ENCODE measurements around the gene PFDN4. TPM values are rescaled to one million over a fixed set of nuclear protein-coding genes. Genes with fewer than 3 reads are reported as not detected.

Gene PFDN4
- polyA plus RNA-seq (2013, experiment 1 of 2), result 117 TPM
- polyA plus RNA-seq (2013, experiment 2 of 2), result 176 TPM

DNA sequence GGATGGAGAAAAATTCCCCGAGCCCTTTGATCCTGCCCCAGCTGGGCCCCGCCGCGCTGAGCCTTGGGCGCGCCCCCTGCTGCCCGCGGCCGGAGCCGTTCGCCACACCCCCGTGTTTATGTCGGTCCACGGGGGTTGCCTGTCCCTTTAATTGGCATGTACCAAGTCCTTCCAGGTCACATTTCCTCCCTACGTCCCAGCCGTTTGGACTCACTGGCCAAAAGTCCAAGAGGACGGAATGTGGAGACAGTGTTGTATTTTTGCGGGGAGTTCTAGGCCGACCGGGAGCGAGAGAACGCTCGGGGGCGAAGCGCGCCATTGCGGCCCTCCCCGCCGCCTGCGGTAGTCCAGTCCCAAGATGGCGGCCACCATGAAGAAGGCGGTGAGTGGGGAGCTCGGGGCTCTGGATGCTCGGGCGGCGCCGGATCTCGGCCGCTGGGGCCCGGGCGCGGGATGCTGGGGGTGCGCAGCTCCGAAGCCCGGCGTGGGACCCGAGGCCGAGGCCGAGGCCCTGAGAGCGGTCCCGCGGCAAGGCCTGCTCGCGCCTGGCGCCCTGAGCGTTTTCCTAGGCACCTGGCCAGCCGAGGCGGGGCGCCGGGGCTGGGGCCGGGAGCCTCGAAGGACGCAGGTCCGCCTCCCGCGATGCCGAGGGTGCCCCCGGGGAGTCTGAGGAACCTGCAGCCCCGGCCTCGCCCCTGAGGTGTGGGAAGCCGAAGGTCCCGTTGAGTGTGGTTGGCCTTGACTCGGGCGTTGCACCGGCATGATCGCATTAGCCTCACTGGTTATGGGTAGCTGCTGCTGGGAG is at the start of gene PFDN4:
Gene PFDN4 (plus strand): TSS at position 345 of the 805 bp plus-strand sequence. CDS start 14 bp downstream, at position 359.
- Histone ChIP-seq H3K4me1 (ENCODE audit: control insufficient read depth, insufficient read depth, low read length, poor library complexity, severe bottlenecking) (peaks cover 7% of the 10 kb centered on the region), H3K27ac (ENCODE audit: low read depth, low read length, severe bottlenecking) (peak within 1 kb of the TSS; percentile 100), H3K4me3 (ENCODE audit: extremely low read depth, insufficient read depth, low read length, poor library complexity, severe bottlenecking) (peak within 1 kb of the TSS; percentile 95), H3K36me3 (ENCODE audit: control insufficient read depth, insufficient read depth, low read length) (peaks cover 21% of the 10 kb centered on the region), H3K9me3 (ENCODE audit: control insufficient read depth, low read length) (peaks cover 3% of the 10 kb centered on the region)
- WGBS, 2 experiments (ENCODE audit: insufficient coverage in 2 of 2), result 1% methylated on average over 52 to 58 of the region's 76 CpGs

DNA sequence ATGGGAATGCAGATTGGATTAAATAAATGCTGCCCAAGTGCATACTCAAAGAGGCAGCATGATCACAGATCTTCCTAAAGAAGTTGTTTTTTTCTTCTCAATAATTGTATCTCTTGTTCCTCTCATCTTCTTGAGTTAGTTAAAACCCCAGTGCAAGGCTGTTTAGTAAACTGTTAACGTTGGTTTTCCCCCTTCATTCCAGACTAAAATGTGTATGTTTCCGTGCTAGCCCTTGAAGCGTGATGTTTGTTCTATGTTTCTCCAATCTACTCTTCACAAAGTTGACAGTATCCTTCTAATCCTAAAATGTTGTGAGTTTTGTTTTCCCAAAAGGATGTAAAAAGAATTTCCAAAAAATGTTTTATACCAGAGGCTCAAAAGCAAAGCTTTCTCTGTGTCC is 49.7 kb upstream of the PFDN4 start:
- Histone ChIP-seq H3K9me3 (ENCODE audit: control insufficient read depth, low read length) (no peaks in the 10 kb centered on the region), H3K4me1 (ENCODE audit: control insufficient read depth, insufficient read depth, low read length, poor library complexity, severe bottlenecking) (no peaks in the 10 kb centered on the region)
- no CpG with 5 or more reads among the region's 3 CpGs for whole genome bisulfite sequencing, 2 experiments (ENCODE audit: insufficient coverage in 2 of 2)

GRCh38 chr20:54158856-54159418 is 49.0 kb upstream of the PFDN4 start:
- H3K36me3 ChIP-seq (ENCODE audit: control insufficient read depth, insufficient read depth, low read length), result no peaks in the 10 kb centered on the region
- H3K27ac ChIP-seq (ENCODE audit: low read depth, low read length, severe bottlenecking), result no peak overlapping the region
- H3K4me3 ChIP-seq (ENCODE audit: extremely low read depth, insufficient read depth, low read length, poor library complexity, severe bottlenecking), result no peak overlapping the region
- no peaks in the 10 kb centered on the region for H3K4me1 ChIP-seq (ENCODE audit: control insufficient read depth, insufficient read depth, low read length, poor library complexity, severe bottlenecking)
- no peaks in the 10 kb centered on the region for H3K9me3 ChIP-seq (ENCODE audit: control insufficient read depth, low read length)
- WGBS, 2 experiments (ENCODE audit: insufficient coverage in 2 of 2), result 83 to 100% methylated on average over 1 of the region's 8 CpGs

More for the DNA sequence above, 49.7 kb upstream of the PFDN4 start:
- Histone ChIP-seq H3K27ac (ENCODE audit: low read depth, low read length, severe bottlenecking) (no peak overlapping the region), H3K36me3 (ENCODE audit: control insufficient read depth, insufficient read depth, low read length) (no peaks in the 10 kb centered on the region), H3K4me3 (ENCODE audit: extremely low read depth, insufficient read depth, low read length, poor library complexity, severe bottlenecking) (no peak overlapping the region)

DNA sequence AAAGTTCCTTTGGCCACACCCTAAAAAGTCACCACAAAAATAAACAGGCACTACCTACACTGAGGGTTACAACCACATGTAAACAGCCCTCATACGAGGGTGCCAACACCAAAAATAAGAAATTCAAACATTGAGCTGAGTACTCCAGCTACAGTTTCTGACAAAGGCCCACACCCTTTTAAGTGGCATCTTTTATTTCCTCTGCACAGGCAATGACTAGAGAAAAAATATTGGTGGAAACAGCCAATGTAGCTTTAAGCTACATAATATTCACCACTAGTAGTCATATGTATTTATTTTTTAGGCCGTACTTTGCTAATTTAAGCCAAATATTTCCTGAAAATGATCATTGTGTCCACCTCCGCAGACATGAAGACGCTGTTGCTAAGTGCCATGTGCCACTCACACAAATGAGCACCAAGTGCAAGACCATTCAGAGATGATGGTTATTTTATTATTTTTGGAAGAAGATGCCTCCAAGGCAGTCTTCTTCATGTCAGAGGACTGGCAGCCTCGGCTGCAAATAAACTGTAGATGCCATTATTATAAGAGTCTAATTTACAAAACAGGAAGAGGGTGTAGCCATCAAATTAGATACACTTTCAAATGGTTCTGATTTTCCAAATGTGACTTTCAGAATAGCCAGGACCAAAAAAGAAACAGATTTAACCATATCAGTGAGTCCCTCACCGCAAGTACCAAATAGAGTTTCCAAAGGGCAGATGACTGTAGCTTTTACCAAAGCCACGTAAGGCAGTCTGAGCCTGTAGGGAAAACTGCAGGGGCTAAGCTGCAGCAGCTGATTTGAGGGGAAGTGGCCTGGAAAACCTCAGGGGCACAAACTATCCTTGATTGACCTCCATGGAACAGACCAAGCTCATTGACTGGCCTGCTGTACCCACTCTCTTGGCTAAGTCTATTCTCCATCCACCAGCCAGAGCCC is 47.6 kb upstream of the PFDN4 start:
- no peak overlapping the region for H3K27ac ChIP-seq (ENCODE audit: low read depth, low read length, severe bottlenecking)
- no peaks in the 10 kb centered on the region for H3K36me3 ChIP-seq (ENCODE audit: control insufficient read depth, insufficient read depth, low read length)
- no peaks in the 10 kb centered on the region for H3K9me3 ChIP-seq (ENCODE audit: control insufficient read depth, low read length)
- no peaks in the 10 kb centered on the region for H3K4me1 ChIP-seq (ENCODE audit: control insufficient read depth, insufficient read depth, low read length, poor library complexity, severe bottlenecking)
- 95 to 97% methylated on average over 5 to 6 of the region's 7 CpGs for WGBS, 2 experiments (ENCODE audit: insufficient coverage in 2 of 2)
- H3K4me3 ChIP-seq (ENCODE audit: extremely low read depth, insufficient read depth, low read length, poor library complexity, severe bottlenecking), result no peak overlapping the region

- no peak overlapping the region for H3K27ac ChIP-seq (ENCODE audit: low read depth, low read length, severe bottlenecking)
- H3K9me3 ChIP-seq (ENCODE audit: control insufficient read depth, low read length), result no peaks in the 10 kb centered on the region
- H3K36me3 ChIP-seq (ENCODE audit: control insufficient read depth, insufficient read depth, low read length), result no peaks in the 10 kb centered on the region
- no peak overlapping the region for H3K4me3 ChIP-seq (ENCODE audit: extremely low read depth, insufficient read depth, low read length, poor library complexity, severe bottlenecking)
- H3K4me1 ChIP-seq (ENCODE audit: control insufficient read depth, insufficient read depth, low read length, poor library complexity, severe bottlenecking), result no peaks in the 10 kb centered on the region
- 92 to 93% methylated on average over 6 of the region's 9 CpGs for WGBS, 2 experiments (ENCODE audit: insufficient coverage in 2 of 2)
These were observed 46.7 kb upstream of the PFDN4 start for GRCh38 chr20:54161008-54161820.

DNA sequence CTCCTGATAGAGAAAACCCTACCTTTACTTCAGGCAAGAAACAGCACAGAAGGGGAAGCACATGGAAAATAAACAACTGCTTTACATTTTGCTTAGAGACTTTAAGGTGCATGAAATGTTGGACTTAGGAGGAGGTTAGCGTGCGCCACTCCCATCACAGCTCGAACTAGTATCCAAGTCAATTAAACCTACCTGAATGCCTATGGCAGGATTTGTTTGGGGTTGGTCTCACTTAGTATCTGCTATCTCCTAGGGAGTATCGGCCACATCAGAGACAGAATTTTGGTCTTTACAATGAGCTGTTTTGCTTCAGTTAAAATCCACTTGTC is 46.1 kb upstream of the PFDN4 start:
- WGBS, 2 experiments (ENCODE audit: insufficient coverage in 2 of 2), result 93 to 100% methylated on average over 3 of the region's 4 CpGs
- Histone ChIP-seq H3K36me3 (ENCODE audit: control insufficient read depth, insufficient read depth, low read length) (no peaks in the 10 kb centered on the region), H3K9me3 (ENCODE audit: control insufficient read depth, low read length) (no peaks in the 10 kb centered on the region), H3K27ac (ENCODE audit: low read depth, low read length, severe bottlenecking) (no peak overlapping the region), H3K4me3 (ENCODE audit: extremely low read depth, insufficient read depth, low read length, poor library complexity, severe bottlenecking) (no peak overlapping the region), H3K4me1 (ENCODE audit: control insufficient read depth, insufficient read depth, low read length, poor library complexity, severe bottlenecking) (no peaks in the 10 kb centered on the region)

GRCh38 chr20:54162378-54163009 is 45.4 kb upstream of the PFDN4 start:
- no peaks in the 10 kb centered on the region for H3K9me3 ChIP-seq (ENCODE audit: control insufficient read depth, low read length)
- 90 to 91% methylated on average over 5 to 13 of the region's 16 CpGs for WGBS, 2 experiments (ENCODE audit: insufficient coverage in 2 of 2)
- H3K4me1 ChIP-seq (ENCODE audit: control insufficient read depth, insufficient read depth, low read length, poor library complexity, severe bottlenecking), result no peaks in the 10 kb centered on the region
- no peak overlapping the region for H3K4me3 ChIP-seq (ENCODE audit: extremely low read depth, insufficient read depth, low read length, poor library complexity, severe bottlenecking)
- no peaks in the 10 kb centered on the region for H3K36me3 ChIP-seq (ENCODE audit: control insufficient read depth, insufficient read depth, low read length)
- H3K27ac ChIP-seq (ENCODE audit: low read depth, low read length, severe bottlenecking), result no peak overlapping the region

- no peaks in the 10 kb centered on the region for H3K36me3 ChIP-seq (ENCODE audit: control insufficient read depth, insufficient read depth, low read length)
- no peaks in the 10 kb centered on the region for H3K9me3 ChIP-seq (ENCODE audit: control insufficient read depth, low read length)
- H3K4me1 ChIP-seq (ENCODE audit: control insufficient read depth, insufficient read depth, low read length, poor library complexity, severe bottlenecking), result no peaks in the 10 kb centered on the region
- H3K27ac ChIP-seq (ENCODE audit: low read depth, low read length, severe bottlenecking), result no peak overlapping the region
- 83 to 93% methylated on average over 3 to 4 of the region's 5 CpGs for WGBS, 2 experiments (ENCODE audit: insufficient coverage in 2 of 2)
- H3K4me3 ChIP-seq (ENCODE audit: extremely low read depth, insufficient read depth, low read length, poor library complexity, severe bottlenecking), result no peak overlapping the region
These were observed 44.5 kb upstream of the PFDN4 start for GRCh38 chr20:54163402-54163801.

GRCh38 chr20:54165014-54165413 is 42.9 kb upstream of the PFDN4 start:
- 95 to 97% methylated on average over 4 to 6 of the region's 9 CpGs for WGBS, 2 experiments (ENCODE audit: insufficient coverage in 2 of 2)
- H3K4me1 ChIP-seq (ENCODE audit: control insufficient read depth, insufficient read depth, low read length, poor library complexity, severe bottlenecking), result peaks cover 7% of the 10 kb centered on the region
- no peaks in the 10 kb centered on the region for H3K36me3 ChIP-seq (ENCODE audit: control insufficient read depth, insufficient read depth, low read length)
- H3K9me3 ChIP-seq (ENCODE audit: control insufficient read depth, low read length), result no peaks in the 10 kb centered on the region
- no peak overlapping the region for H3K27ac ChIP-seq (ENCODE audit: low read depth, low read length, severe bottlenecking)
- H3K4me3 ChIP-seq (ENCODE audit: extremely low read depth, insufficient read depth, low read length, poor library complexity, severe bottlenecking), result no peak overlapping the region

- no peak overlapping the region for H3K27ac ChIP-seq (ENCODE audit: low read depth, low read length, severe bottlenecking)
- no peak overlapping the region for H3K4me3 ChIP-seq (ENCODE audit: extremely low read depth, insufficient read depth, low read length, poor library complexity, severe bottlenecking)
- H3K4me1 ChIP-seq (ENCODE audit: control insufficient read depth, insufficient read depth, low read length, poor library complexity, severe bottlenecking), result peaks cover 7% of the 10 kb centered on the region
- no peaks in the 10 kb centered on the region for H3K36me3 ChIP-seq (ENCODE audit: control insufficient read depth, insufficient read depth, low read length)
- 83% methylated on average over 1 to 2 of the region's 2 CpGs for WGBS, 2 experiments (ENCODE audit: insufficient coverage in 2 of 2)
- no peaks in the 10 kb centered on the region for H3K9me3 ChIP-seq (ENCODE audit: control insufficient read depth, low read length)
These were observed 42.1 kb upstream of the PFDN4 start for GRCh38 chr20:54165803-54166202.

All from mesodermal cell (in vitro differentiated cells).